ENCODE results near the gene NCOA3.
"Not testable (repeated sequence)": the region's sequence is repeated elsewhere in the genome, so short reads cannot be mapped to it uniquely, and the experiment has no call there.

GRCh38 chr20:47461906-47462305 lies 39.8 kb upstream of the NCOA3 start:
- TF ChIP-seq, protein P1, sequence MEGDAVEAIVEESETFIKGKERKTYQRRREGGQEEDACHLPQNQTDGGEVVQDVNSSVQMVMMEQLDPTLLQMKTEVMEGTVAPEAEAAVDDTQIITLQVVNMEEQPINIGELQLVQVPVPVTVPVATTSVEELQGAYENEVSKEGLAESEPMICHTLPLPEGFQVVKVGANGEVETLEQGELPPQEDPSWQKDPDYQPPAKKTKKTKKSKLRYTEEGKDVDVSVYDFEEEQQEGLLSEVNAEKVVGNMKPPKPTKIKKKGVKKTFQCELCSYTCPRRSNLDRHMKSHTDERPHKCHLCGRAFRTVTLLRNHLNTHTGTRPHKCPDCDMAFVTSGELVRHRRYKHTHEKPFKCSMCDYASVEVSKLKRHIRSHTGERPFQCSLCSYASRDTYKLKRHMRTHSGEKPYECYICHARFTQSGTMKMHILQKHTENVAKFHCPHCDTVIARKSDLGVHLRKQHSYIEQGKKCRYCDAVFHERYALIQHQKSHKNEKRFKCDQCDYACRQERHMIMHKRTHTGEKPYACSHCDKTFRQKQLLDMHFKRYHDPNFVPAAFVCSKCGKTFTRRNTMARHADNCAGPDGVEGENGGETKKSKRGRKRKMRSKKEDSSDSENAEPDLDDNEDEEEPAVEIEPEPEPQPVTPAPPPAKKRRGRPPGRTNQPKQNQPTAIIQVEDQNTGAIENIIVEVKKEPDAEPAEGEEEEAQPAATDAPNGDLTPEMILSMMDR (IDR thresholded peaks at IDR 0.05), result not testable (repeated sequence)
- not testable (repeated sequence) for TF ChIP-seq EP300, POLR2A, POLR2AphosphoS5 (IDR thresholded peaks at IDR 0.05)
